ENCODE results near the gene CACNB1.

The CACNB1 gene

GRCh38 chr17:39225308-39225958, 28.0 kb upstream of the CACNB1 start, which contains the start of gene STAC2:
Gene STAC2, minus strand, starts transcription at chr17:39225945. Its CDS starts 443 bp downstream, at chr17:39225502.
- DNase-seq, result no peak

DNA sequence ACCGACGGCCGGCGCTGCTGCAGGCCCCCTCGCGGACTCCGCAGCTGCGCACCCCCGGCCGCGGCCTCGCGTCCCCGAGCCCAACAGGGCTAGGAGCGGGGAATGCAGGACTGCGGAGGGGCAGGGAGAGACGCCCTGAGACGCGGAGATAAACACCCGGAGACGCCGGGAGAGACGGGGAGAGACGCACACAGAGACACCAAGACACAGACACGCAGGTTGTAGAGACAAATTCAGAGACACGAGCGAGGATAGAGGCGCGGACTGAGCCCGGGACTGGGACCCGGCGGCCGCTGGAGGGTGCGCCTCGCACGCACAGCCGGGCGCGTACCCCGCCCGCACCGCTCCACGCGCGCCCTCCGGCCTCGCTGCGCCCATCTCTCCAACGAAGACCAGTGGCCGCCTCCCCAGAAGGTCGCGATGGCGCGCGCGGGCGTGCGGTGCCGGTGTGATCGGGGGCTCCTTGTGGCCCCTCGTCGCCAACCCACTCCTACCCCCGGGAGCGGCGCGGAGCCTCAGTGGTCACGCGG, 27.4 kb upstream of the CACNB1 start:
- DNase-seq, result peak; percentile 8

GRCh38 chr17:39223907-39224777, 26.7 kb upstream of the CACNB1 start:
- no peak for DNase-seq

DNA sequence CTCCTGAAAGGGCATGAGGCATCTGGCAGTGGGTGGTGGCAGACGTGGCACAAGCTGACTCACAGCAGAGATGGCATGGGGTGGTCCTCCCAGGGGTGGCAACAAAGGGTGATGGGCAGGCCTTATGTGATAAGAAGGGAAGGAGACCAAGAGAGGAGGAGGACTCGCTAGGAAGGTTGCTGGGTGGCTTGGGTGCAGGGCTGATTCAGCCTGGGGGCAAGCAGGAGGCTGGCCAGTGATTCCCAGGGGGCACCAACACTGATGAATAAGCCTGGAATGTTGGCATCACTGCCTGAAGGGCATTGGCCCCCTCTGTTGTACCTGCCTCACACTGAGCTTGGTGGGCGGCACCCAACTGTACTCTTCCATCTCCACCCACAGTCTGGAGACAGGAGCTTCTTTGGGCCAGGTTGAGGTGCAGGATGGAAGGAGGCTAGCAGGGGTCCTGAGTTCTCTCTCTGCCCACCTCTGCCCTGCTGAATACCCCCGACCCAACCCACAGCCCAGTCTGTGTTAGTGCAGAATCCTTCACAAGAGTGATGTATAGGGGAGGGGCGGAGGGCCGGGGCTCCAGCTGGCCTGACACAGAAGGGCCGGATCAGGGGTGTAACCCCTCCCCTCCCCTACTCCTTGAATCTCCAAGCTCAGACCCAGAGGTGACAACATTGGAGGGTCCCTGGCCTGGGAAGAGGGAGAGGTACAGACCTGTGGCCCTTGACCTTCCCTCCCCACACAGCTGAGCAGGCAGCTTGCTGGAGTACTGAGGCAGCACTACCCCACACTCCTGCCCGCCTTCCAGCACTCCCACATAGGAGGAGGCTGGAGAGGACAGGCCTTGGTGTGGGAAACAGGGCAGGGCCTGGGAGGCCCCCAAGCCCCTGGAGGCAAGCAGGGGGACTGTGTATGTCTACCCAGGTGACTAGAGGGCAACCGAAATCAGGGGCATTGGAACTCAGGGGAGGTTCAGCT, 25.7 kb upstream of the CACNB1 start:
- DNase-seq, result no peak

DNA sequence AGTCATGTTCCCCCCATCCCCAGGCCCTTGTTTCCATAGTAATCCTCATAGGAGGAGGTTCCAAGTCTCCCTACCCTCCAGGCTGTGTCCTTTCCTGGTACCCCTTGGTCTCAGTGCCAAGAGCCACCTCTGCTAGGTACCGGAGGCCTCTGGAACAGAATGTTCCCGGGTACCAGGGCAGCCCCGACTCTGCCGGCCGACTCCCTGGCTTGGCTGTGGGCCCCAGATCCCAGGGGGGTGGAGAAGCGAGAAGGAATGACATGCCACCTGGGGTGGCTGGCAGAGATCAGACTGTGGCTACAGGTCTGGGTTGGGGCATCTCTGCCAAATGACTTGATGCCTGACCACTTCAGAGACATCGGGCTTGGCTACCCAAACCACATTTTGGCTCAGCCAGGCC, 24.7 kb upstream of the CACNB1 start:
- no peak for DNase-seq

DNA sequence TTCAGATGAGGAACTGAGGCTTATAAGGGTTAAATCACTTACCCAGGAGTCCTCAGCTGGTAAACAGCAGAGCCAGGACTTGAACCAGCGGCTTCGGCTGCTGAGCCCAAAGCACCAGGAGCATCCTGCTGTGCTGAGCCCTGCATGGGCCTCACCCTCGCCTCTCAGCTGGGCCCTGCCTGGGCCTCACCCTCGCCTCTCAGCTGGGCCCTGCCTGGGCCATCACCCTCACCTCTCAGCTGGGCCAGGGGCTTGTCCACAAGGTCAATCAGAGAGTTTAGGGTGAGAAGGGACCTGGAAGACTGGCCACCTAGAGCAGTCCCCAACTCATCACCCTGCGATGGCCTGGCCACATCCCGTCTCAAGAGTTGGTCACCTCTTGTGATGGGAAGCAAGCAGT, 24.1 kb upstream of the CACNB1 start:
- no peak for DNase-seq

DNA sequence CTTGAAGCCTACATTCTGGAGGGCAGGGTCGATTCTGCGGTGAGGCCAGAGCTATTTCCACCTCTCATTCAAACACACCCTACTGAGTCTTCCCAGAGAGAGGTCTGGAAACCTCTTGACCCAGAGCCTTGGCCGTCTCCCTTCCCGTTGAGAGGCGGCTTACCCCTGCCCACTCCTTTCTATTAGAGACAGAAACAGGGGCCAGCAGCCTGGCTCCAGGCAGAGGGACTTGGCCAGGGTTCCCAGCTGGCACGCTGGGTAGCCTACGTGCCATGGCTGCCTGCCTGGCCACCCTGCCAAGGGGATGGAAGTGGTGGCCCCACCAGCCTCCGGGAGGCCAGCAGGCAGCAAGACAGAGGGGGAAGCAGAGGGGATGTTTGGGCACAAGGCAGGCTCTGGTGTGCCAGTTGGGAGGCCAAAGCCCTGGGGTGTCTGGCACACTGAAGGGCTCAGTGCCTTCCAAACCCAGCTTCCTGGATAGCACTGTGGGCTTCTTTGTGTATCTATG, 22.2 kb upstream of the CACNB1 start:
- DNase-seq, result no peak

GRCh38 chr17:39218906-39219305, 21.4 kb upstream of the CACNB1 start:
- DNase-seq, result no peak

GRCh38 chr17:39217734-39218369, 20.4 kb upstream of the CACNB1 start:
- DNase-seq, result no peak

DNA sequence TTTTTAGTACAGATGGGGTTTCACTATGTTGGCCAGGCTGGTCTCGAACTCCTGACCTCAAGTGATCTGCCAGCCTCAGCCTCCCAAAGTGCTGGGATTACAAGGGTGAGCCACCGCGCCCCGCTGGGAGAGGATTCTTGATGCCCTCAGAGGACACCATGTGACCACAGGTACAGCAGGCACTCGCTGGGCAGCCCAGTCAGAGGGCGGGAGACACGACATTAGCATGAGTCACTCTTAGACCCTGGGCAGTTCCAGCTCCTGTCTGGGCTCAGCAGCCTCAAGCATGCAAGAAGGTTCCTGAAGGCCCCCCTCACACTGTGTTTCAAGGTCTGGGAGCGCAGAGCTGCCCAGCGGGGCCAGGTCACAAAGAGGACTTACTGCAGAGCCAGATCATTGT, 16.4 kb upstream of the CACNB1 start:
- DNase-seq, result no peak

DNA sequence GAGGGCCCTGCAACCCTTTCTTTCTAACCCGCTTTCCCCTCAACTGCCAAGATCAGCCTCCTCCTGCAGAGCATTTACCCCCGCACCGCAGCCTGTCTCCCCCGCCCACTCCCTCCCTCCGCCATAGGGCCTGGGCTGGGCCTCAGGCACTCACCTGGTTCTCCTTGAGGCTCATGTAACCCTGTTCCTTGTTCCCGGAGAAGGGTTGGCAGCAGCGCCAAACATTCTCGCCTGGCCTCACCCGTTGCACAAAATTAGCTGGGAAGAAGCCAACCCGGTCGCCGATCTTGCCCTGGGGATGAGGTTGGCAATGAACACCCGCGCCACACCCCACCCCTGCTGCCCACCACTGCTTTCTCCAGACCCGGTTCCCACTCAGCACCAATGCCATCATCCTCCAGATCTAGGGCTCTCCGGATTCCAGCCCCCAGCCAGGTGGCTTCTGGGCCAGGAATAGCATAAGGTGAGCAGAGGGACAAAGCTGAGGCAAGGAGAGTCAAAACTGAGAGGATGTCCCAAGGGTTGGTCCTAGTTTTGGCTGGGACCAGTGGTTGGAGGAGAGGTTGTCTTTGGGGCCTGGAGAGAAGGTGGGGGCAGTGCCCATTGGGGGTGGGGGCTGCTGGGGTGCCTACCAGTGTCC, 15.5 kb upstream of the CACNB1 start:
- no peak for DNase-seq

- no peak for DNase-seq
These were observed 14.8 kb upstream of the CACNB1 start for GRCh38 chr17:39212195-39212810.

GRCh38 chr17:39210093-39210434, 12.6 kb upstream of the CACNB1 start:
- no peak for DNase-seq

- DNase-seq, result no peak
These were observed 12.0 kb upstream of the CACNB1 start for GRCh38 chr17:39209317-39210092.

GRCh38 chr17:39208893-39209292, 11.4 kb upstream of the CACNB1 start:
- no peak for DNase-seq

DNA sequence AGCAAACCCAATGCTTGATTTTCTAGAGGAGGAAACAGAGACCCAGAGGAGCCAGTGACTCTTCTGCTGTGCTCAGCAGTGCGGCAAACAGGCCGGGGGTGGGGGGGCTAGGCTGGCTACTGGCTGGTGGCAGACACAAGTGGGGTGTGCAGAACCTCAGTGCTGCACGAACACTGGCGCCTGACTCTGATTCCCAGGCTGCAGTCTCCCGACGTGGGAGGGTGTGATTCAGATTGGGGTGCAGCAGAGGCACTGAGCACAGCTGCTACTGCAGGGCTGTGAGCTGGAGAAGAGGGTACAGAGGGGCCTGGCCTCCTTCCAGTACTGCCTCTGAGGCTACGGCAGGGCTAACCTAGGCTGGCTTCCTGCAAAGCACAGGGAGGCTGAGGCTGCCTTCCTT, 10.7 kb upstream of the CACNB1 start:
- no peak for DNase-seq

GRCh38 chr17:39205112-39205526, 7.7 kb upstream of the CACNB1 start:
- no peak for DNase-seq

- DNase-seq, result no peak
These were observed 6.8 kb upstream of the CACNB1 start for GRCh38 chr17:39204245-39204644.

DNA sequence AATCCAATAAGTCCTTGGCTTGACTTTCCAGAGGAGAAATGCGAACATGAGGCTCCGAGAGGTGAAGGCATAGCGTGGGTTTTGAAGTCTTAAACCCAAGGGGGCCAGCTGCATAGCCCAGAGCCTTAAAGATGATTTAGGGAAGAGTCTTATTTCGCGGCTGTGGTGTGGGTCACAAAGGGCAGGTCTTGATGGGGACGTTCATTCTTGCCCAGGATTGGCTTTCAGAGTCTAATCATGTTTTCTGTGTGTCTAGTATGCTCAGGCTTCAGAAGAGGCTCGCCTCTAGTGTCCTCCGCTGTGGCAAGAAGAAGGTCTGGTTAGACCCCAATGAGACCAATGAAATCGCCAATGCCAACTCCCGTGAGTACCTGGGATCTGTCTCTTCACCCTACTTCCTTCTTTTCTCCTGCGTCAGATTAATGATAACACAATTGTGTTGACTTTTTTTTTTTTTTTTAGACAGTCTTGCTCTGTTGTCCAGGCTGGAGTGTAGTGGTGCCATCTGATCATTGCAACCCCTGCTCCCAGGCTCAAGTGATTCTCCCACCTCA, 3.6 kb upstream of the CACNB1 start:
- no peak for DNase-seq

Measured in NCI-H748 treated with DMSO at 0.1 percent for 48 hours (cell line).